B cell (primary cell): ENCODE results near the gene ACTR6.

ENCODE experiments used
- EZH2 ChIP-seq: IDR thresholded peaks from 2 replicates; pipeline ENCODE4 v1.6.1; 2012; ENCODE audit warnings: borderline replicate concordance, low read depth, mild to moderate bottlenecking, moderate library complexity, low read length; ENCODE audit not compliant: insufficient read depth, poor library complexity, severe bottlenecking
- TF ChIP-seq, protein P1 (sequence below): fragments of 200-600 bp; IDR thresholded peaks from one replicate; pipeline ENCODE4 v1.8.0; 2022; ENCODE audit warnings: antibody characterized with exemption, mild to moderate bottlenecking

- TF ChIP-seq, protein P1, sequence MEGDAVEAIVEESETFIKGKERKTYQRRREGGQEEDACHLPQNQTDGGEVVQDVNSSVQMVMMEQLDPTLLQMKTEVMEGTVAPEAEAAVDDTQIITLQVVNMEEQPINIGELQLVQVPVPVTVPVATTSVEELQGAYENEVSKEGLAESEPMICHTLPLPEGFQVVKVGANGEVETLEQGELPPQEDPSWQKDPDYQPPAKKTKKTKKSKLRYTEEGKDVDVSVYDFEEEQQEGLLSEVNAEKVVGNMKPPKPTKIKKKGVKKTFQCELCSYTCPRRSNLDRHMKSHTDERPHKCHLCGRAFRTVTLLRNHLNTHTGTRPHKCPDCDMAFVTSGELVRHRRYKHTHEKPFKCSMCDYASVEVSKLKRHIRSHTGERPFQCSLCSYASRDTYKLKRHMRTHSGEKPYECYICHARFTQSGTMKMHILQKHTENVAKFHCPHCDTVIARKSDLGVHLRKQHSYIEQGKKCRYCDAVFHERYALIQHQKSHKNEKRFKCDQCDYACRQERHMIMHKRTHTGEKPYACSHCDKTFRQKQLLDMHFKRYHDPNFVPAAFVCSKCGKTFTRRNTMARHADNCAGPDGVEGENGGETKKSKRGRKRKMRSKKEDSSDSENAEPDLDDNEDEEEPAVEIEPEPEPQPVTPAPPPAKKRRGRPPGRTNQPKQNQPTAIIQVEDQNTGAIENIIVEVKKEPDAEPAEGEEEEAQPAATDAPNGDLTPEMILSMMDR, result no peak
- no peak for TF ChIP-seq EZH2
Measured at GRCh38 chr12:100158535-100158934, 42.1 kb upstream of the ACTR6 start.
